DND-41 (cell line): Measurements from ENCODE around the gene ZXDC.

ENCODE experiments used
- EZH2 ChIP-seq: IDR thresholded peaks from 3 replicates; pipeline ENCODE4 v1.6.1; 2012; ENCODE audit warnings: borderline replicate concordance, low read depth, mild to moderate bottlenecking, moderate library complexity, low read length, inconsistent platforms; ENCODE audit not compliant: severe bottlenecking
- TF ChIP-seq, protein P1 (sequence below): IDR thresholded peaks from 2 replicates; pipeline ENCODE4 v1.5.1; 2012; ENCODE audit warnings: borderline replicate concordance, low read length, moderate library complexity, mild to moderate bottlenecking; ENCODE audit not compliant: poor library complexity, severe bottlenecking; ENCODE audit errors: extremely low read depth

DNA sequence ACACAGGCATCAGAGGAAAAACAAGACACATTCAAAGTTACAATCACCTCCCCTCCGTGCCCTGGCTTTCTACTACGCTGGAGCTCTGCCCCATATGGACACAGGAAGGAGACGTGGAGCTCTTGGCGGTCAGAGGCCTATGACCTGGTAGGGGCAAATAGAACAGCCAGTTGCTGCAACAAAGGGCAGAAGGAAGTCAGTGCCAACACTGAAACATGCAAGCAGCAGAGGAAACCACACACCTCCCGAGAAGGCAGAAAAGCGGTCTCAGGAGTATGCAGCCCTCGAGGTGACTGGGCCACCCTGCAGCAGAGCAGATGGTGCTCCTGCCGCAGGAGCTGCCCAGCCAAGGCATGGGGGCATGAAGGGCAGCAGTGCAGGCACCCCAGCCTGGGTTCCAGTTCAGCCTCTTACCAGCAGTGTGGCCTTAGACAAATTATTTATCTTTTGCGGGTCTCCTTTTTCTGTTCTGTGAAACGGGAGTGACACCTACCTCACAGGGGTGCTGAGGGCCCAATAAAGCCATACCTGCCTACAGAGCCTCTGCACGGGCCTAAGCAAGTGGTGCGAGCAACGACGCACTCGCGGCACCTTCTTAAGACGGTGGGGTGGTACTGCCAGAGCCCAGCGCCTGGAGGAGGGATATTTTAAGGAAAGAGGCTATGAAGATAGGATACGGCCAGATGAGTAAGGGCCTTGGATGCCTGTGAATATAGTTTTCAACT, 8.6 kb downstream of the ZXDC start:
- TF ChIP-seq, protein P1, sequence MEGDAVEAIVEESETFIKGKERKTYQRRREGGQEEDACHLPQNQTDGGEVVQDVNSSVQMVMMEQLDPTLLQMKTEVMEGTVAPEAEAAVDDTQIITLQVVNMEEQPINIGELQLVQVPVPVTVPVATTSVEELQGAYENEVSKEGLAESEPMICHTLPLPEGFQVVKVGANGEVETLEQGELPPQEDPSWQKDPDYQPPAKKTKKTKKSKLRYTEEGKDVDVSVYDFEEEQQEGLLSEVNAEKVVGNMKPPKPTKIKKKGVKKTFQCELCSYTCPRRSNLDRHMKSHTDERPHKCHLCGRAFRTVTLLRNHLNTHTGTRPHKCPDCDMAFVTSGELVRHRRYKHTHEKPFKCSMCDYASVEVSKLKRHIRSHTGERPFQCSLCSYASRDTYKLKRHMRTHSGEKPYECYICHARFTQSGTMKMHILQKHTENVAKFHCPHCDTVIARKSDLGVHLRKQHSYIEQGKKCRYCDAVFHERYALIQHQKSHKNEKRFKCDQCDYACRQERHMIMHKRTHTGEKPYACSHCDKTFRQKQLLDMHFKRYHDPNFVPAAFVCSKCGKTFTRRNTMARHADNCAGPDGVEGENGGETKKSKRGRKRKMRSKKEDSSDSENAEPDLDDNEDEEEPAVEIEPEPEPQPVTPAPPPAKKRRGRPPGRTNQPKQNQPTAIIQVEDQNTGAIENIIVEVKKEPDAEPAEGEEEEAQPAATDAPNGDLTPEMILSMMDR = no peak
- no peak for TF ChIP-seq EZH2
